ENCODE data around the gene PFKL.

The PFKL gene

GRCh38 chr21:44312716-44313115, 12.9 kb downstream of the PFKL start:
- H3K36me3 ChIP-seq: peaks cover 76 to 100% (median 96%) of the 10 kb centered on the region in 11 experiments
- no peaks in the 10 kb centered on the region for H3K27me3 ChIP-seq
- H3K4me2 ChIP-seq: no peak overlapping the region
- H3K4me1 ChIP-seq: peaks cover 0 to 29% (median 27%) of the 10 kb centered on the region in 10 experiments; a peak in 14 of 20 replicates
- peaks cover 26 to 100% (median 93%) of the 10 kb centered on the region in 11 experiments for H4K20me1 ChIP-seq
- H3K9me3 ChIP-seq (replicated peaks in 1 of 11): no peaks in the 10 kb centered on the region
- H3K9ac ChIP-seq: no peak overlapping the region; a peak in 1 of 22 replicates
- TF ChIP-seq Cebpa-rat (IDR thresholded peaks at IDR 0.05): no peak
- no peak overlapping the region for H3K27ac ChIP-seq
- H3K4me3 ChIP-seq: no peak overlapping the region

GRCh38 chr21:44313451-44313850, 13.6 kb downstream of the PFKL start:
- Histone ChIP-seq H3K36me3 (peaks cover 78 to 100% (median 96%) of the 10 kb centered on the region in 11 experiments), H3K4me3 (no peak overlapping the region), H3K4me2 (no peak overlapping the region), H3K9me3 (replicated peaks in 1 of 11) (no peaks in the 10 kb centered on the region), H3K4me1 (peaks cover 0 to 22% (median 19%) of the 10 kb centered on the region in 10 experiments; a peak in 14 of 20 replicates), H3K27ac (no peak overlapping the region), H3K27me3 (no peaks in the 10 kb centered on the region), H4K20me1 (peaks cover 22 to 100% (median 88%) of the 10 kb centered on the region in 11 experiments), H3K9ac (no peak overlapping the region)
- no peak for TF ChIP-seq Cebpa-rat (IDR thresholded peaks at IDR 0.05)

- peaks cover 21 to 100% (median 82%) of the 10 kb centered on the region in 11 experiments for H4K20me1 ChIP-seq
Measured at GRCh38 chr21:44314128-44314527, 14.3 kb downstream of the PFKL start.

GRCh38 chr21:44314561-44314960, 14.7 kb downstream of the PFKL start:
- H3K9me3 ChIP-seq (replicated peaks in 1 of 11): no peaks in the 10 kb centered on the region
- no peak overlapping the region for H3K27ac ChIP-seq
- H3K27me3 ChIP-seq: no peaks in the 10 kb centered on the region
- peaks cover 85 to 100% (median 99%) of the 10 kb centered on the region in 11 experiments for H3K36me3 ChIP-seq
- H3K9ac ChIP-seq: no peak overlapping the region
- peaks cover 0 to 11% (median 8%) of the 10 kb centered on the region in 10 experiments; a peak in 14 of 20 replicates for H3K4me1 ChIP-seq
- H4K20me1 ChIP-seq: peaks cover 17 to 100% (median 81%) of the 10 kb centered on the region in 11 experiments
- H3K4me2 ChIP-seq: no peak overlapping the region
- no peak for TF ChIP-seq Cebpa-rat (IDR thresholded peaks at IDR 0.05)
- no peak overlapping the region for H3K4me3 ChIP-seq

More at GRCh38 chr21:44314128-44314527, 14.3 kb downstream of the PFKL start:
- H3K4me1 ChIP-seq: peaks cover 0 to 15% (median 13%) of the 10 kb centered on the region in 10 experiments; a peak in 14 of 20 replicates
- H3K9ac ChIP-seq: no peak overlapping the region
- no peak for TF ChIP-seq Cebpa-rat (IDR thresholded peaks at IDR 0.05)
- H3K9me3 ChIP-seq (replicated peaks in 1 of 11): no peaks in the 10 kb centered on the region
- no peak overlapping the region for H3K27ac ChIP-seq
- H3K27me3 ChIP-seq: no peaks in the 10 kb centered on the region
- H3K4me2 ChIP-seq: no peak overlapping the region
- H3K36me3 ChIP-seq: peaks cover 84 to 100% (median 98%) of the 10 kb centered on the region in 11 experiments
- H3K4me3 ChIP-seq: no peak overlapping the region

- peak overlapping the region in 1 of 11 experiments; percentile 37; a peak in 1 of 22 replicates for H3K9ac ChIP-seq
- H3K4me3 ChIP-seq: no peak overlapping the region
- no peak for TF ChIP-seq Cebpa-rat (IDR thresholded peaks at IDR 0.05)
- H3K36me3 ChIP-seq: peaks cover 85 to 100% (median 99%) of the 10 kb centered on the region in 11 experiments
- peaks cover 5 to 100% (median 74%) of the 10 kb centered on the region in 11 experiments; a peak in 20 of 22 replicates for H4K20me1 ChIP-seq
- H3K4me1 ChIP-seq: no peaks in the 10 kb centered on the region
- no peaks in the 10 kb centered on the region for H3K27me3 ChIP-seq
- H3K4me2 ChIP-seq: no peak overlapping the region
- H3K9me3 ChIP-seq (replicated peaks in 1 of 11): no peaks in the 10 kb centered on the region
- H3K27ac ChIP-seq: peak overlapping the region in 3 of 11 experiments; percentile 8 to 43 (median 40); a peak in 5 of 22 replicates
Measured at GRCh38 chr21:44315691-44316203, 15.9 kb downstream of the PFKL start.

GRCh38 chr21:44316277-44316900, 16.5 kb downstream of the PFKL start:
- no peaks in the 10 kb centered on the region for H3K4me1 ChIP-seq
- H3K4me2 ChIP-seq: no peak overlapping the region
- TF ChIP-seq Cebpa-rat (IDR thresholded peaks at IDR 0.05): no peak
- no peak overlapping the region for H3K4me3 ChIP-seq
- H3K9ac ChIP-seq: no peak overlapping the region; a peak in 1 of 22 replicates
- no peaks in the 10 kb centered on the region for H3K27me3 ChIP-seq
- H3K27ac ChIP-seq: no peak overlapping the region; a peak in 1 of 22 replicates
- peaks cover 81 to 98% (median 96%) of the 10 kb centered on the region in 11 experiments for H3K36me3 ChIP-seq
- peaks cover 4 to 98% (median 70%) of the 10 kb centered on the region in 11 experiments; a peak in 19 of 22 replicates for H4K20me1 ChIP-seq
- no peaks in the 10 kb centered on the region for H3K9me3 ChIP-seq (replicated peaks in 1 of 11)

- no peak overlapping the region for H3K4me3 ChIP-seq
- H4K20me1 ChIP-seq: peaks cover 4 to 98% (median 64%) of the 10 kb centered on the region in 11 experiments; a peak in 18 of 22 replicates
- H3K36me3 ChIP-seq: peaks cover 81 to 98% (median 96%) of the 10 kb centered on the region in 11 experiments
- H3K9me3 ChIP-seq (replicated peaks in 1 of 11): no peaks in the 10 kb centered on the region
- H3K4me1 ChIP-seq: no peaks in the 10 kb centered on the region
- H3K9ac ChIP-seq: no peak overlapping the region; a peak in 1 of 22 replicates
- H3K4me2 ChIP-seq: no peak overlapping the region
- no peaks in the 10 kb centered on the region for H3K27me3 ChIP-seq
- TF ChIP-seq Cebpa-rat (IDR thresholded peaks at IDR 0.05): no peak
- H3K27ac ChIP-seq: no peak overlapping the region
Measured at GRCh38 chr21:44317241-44317782, 17.5 kb downstream of the PFKL start.

- TF ChIP-seq Cebpa-rat (IDR thresholded peaks at IDR 0.05): no peak
- H3K4me1 ChIP-seq: no peaks in the 10 kb centered on the region
- H4K20me1 ChIP-seq: peaks cover 4 to 98% (median 62%) of the 10 kb centered on the region in 11 experiments; a peak in 18 of 22 replicates
- no peak overlapping the region for H3K4me3 ChIP-seq
- peaks cover 81 to 98% (median 96%) of the 10 kb centered on the region in 11 experiments for H3K36me3 ChIP-seq
- H3K9ac ChIP-seq: no peak overlapping the region
- no peaks in the 10 kb centered on the region for H3K27me3 ChIP-seq
- no peak overlapping the region for H3K27ac ChIP-seq
- H3K4me2 ChIP-seq: no peak overlapping the region
- H3K9me3 ChIP-seq (replicated peaks in 1 of 11): no peaks in the 10 kb centered on the region
Measured at GRCh38 chr21:44317871-44318270, 18.0 kb downstream of the PFKL start.
